ENCODE measurements around the gene MAP7D2. TPM values are rescaled to one million over a fixed set of nuclear protein-coding genes. Genes with fewer than 3 reads are reported as not detected.

MAP7D2 gene
- total and polyA plus RNA-seq, 2 of the 13 experiments (the other 11 are each of a cell fraction or from before 2014, with no cell fraction given): 9.6 to 10.5 TPM

DNA sequence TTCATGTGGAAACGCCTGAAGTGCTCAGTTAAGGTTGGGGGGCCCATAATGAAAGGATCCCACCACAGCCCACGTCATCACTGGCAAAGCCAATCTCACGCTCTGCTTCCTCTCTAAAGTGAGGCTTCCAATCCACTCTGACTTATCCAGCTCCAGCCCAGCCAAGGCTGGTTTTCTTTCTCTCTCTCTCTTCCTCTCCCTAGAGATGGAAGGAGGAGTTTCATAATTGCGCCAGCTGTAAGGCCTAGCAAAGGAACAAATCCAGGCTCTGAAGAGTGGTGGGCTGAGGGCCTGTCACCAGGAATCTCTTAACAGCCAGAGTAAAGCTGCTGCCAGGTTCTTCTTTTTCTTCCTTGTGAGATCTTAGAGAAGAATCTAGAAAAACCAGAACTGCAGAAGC lies 105.1 kb downstream of the MAP7D2 start:
- H3K9ac ChIP-seq (ENCODE audit: insufficient read depth, low read depth, low read length): no peak overlapping the region
- no peak overlapping the region for H3K4me2 ChIP-seq (ENCODE audit: low read depth, low read length)
- H3K79me2 ChIP-seq (ENCODE audit: insufficient read depth, low read length): no peaks in the 10 kb centered on the region
- H3K27ac ChIP-seq (ENCODE audit: extremely low read length, insufficient read depth, low read length): no peak overlapping the region
- no TSS peak for BruUV-seq (replicated peaks)
- H3K9me3 ChIP-seq (ENCODE audit: low read length): no peaks in the 10 kb centered on the region
- no peak overlapping the region for H2AFZ ChIP-seq (ENCODE audit: low read length)
- ATAC-seq (no peak), DNase-seq (ENCODE audit: low spot score) (no peak), FAIRE-seq (no peak)
- H3K36me3 ChIP-seq (replicated peaks in 1 of 2; ENCODE audit: control insufficient read depth in 1 of 2, insufficient read depth in 2 of 2, low read length in 2 of 2): peaks cover 0 to 4% of the 10 kb centered on the region in 2 experiments; a peak in 1 of 5 replicates
- H4K20me1 ChIP-seq (ENCODE audit: insufficient read depth, low read length): no peaks in the 10 kb centered on the region
- in situ Hi-C loops (cut with HindIII; ENCODE audit: extremely low pct_ligation_motif_present, low pct_unique_long_range_greater_than_20kb): no loop called here
- ChIA-PET CTCF (ENCODE audit: low intra/inter-chr PET ratio, low total read pairs) (no interaction called here), POLR2A (no interaction called here)
- WGBS (ENCODE audit: low lambda C conversion rate): 97% methylated on average over 3 of the region's 4 CpGs
- H3K4me1 ChIP-seq (ENCODE audit: insufficient read depth, low read length): no peaks in the 10 kb centered on the region
- TF ChIP-seq SOX6 (IDR thresholded peaks at IDR 0.05) (no peak), SOX6 (CRISPR knock-in tag; IDR thresholded peaks at IDR 0.05) (no peak), ZNF446 (CRISPR knock-in tag; IDR thresholded peaks at IDR 0.05) (no peak), ZSCAN20 (CRISPR knock-in tag; IDR thresholded peaks at IDR 0.05; ENCODE audit: borderline replicate concordance) (no peak), SMAD9 (CRISPR knock-in tag; IDR thresholded peaks at IDR 0.05) (no peak), ZNF607 (CRISPR knock-in tag; IDR thresholded peaks at IDR 0.05; ENCODE audit: borderline replicate concordance) (no peak), ZNF878 (CRISPR knock-in tag; IDR thresholded peaks at IDR 0.05) (no peak), ZNF737 (CRISPR knock-in tag; IDR thresholded peaks at IDR 0.05; ENCODE audit: borderline replicate concordance) (no peak)
- TF ChIP-seq, protein P1, sequence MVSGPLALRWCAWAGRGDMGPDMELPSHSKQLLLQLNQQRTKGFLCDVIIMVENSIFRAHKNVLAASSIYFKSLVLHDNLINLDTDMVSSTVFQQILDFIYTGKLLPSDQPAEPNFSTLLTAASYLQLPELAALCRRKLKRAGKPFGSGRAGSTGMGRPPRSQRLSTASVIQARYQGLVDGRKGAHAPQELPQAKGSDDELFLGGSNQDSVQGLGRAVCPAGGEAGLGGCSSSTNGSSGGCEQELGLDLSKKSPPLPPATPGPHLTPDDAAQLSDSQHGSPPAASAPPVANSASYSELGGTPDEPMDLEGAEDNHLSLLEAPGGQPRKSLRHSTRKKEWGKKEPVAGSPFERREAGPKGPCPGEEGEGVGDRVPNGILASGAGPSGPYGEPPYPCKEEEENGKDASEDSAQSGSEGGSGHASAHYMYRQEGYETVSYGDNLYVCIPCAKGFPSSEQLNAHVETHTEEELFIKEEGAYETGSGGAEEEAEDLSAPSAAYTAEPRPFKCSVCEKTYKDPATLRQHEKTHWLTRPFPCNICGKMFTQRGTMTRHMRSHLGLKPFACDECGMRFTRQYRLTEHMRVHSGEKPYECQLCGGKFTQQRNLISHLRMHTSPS (CRISPR knock-in tag; IDR thresholded peaks at IDR 0.05; ENCODE audit: low read depth): no peak
- TF ChIP-seq, protein P2, sequence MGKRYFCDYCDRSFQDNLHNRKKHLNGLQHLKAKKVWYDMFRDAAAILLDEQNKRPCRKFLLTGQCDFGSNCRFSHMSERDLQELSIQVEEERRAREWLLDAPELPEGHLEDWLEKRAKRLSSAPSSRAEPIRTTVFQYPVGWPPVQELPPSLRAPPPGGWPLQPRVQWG (CRISPR knock-in tag; IDR thresholded peaks at IDR 0.05; ENCODE audit: borderline replicate concordance, low read depth): no peak
- TF ChIP-seq, protein P3, sequence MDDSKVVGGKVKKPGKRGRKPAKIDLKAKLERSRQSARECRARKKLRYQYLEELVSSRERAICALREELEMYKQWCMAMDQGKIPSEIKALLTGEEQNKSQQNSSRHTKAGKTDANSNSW (CRISPR knock-in tag; IDR thresholded peaks at IDR 0.05; ENCODE audit: borderline replicate concordance): no peak
- TF ChIP-seq, protein P4, sequence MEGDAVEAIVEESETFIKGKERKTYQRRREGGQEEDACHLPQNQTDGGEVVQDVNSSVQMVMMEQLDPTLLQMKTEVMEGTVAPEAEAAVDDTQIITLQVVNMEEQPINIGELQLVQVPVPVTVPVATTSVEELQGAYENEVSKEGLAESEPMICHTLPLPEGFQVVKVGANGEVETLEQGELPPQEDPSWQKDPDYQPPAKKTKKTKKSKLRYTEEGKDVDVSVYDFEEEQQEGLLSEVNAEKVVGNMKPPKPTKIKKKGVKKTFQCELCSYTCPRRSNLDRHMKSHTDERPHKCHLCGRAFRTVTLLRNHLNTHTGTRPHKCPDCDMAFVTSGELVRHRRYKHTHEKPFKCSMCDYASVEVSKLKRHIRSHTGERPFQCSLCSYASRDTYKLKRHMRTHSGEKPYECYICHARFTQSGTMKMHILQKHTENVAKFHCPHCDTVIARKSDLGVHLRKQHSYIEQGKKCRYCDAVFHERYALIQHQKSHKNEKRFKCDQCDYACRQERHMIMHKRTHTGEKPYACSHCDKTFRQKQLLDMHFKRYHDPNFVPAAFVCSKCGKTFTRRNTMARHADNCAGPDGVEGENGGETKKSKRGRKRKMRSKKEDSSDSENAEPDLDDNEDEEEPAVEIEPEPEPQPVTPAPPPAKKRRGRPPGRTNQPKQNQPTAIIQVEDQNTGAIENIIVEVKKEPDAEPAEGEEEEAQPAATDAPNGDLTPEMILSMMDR (CRISPR knock-in tag; IDR thresholded peaks at IDR 0.05): no peak
- TF ChIP-seq, protein P5, sequence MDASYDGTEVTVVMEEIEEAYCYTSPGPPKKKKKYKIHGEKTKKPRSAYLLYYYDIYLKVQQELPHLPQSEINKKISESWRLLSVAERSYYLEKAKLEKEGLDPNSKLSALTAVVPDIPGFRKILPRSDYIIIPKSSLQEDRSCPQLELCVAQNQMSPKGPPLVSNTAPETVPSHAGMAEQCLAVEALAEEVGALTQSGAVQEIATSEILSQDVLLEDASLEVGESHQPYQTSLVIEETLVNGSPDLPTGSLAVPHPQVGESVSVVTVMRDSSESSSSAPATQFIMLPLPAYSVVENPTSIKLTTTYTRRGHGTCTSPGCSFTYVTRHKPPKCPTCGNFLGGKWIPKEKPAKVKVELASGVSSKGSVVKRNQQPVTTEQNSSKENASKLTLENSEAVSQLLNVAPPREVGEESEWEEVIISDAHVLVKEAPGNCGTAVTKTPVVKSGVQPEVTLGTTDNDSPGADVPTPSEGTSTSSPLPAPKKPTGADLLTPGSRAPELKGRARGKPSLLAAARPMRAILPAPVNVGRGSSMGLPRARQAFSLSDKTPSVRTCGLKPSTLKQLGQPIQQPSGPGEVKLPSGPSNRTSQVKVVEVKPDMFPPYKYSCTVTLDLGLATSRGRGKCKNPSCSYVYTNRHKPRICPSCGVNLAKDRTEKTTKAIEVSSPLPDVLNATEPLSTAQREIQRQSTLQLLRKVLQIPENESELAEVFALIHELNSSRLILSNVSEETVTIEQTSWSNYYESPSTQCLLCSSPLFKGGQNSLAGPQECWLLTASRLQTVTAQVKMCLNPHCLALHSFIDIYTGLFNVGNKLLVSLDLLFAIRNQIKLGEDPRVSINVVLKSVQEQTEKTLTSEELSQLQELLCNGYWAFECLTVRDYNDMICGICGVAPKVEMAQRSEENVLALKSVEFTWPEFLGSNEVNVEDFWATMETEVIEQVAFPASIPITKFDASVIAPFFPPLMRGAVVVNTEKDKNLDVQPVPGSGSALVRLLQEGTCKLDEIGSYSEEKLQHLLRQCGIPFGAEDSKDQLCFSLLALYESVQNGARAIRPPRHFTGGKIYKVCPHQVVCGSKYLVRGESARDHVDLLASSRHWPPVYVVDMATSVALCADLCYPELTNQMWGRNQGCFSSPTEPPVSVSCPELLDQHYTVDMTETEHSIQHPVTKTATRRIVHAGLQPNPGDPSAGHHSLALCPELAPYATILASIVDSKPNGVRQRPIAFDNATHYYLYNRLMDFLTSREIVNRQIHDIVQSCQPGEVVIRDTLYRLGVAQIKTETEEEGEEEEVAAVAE (CRISPR knock-in tag; IDR thresholded peaks at IDR 0.05; ENCODE audit: borderline replicate concordance): no peak
- no peaks in the 10 kb centered on the region for H3K27me3 ChIP-seq (ENCODE audit: control insufficient read depth in 1 of 2, insufficient read depth in 2 of 2, low read length in 2 of 2)
- no peak overlapping the region for H3K4me3 ChIP-seq (replicated peaks in 1 of 3; ENCODE audit: insufficient read depth in 1 of 3, low read depth in 2 of 3, low read length in 3 of 3)
- intact Hi-C loops (cut with micrococcal nuclease; ENCODE audit: unreplicated experiment): no loop called here

Measured in HepG2 (cell line).